ENCODE data around the gene SDK1.

Gene SDK1

DNA sequence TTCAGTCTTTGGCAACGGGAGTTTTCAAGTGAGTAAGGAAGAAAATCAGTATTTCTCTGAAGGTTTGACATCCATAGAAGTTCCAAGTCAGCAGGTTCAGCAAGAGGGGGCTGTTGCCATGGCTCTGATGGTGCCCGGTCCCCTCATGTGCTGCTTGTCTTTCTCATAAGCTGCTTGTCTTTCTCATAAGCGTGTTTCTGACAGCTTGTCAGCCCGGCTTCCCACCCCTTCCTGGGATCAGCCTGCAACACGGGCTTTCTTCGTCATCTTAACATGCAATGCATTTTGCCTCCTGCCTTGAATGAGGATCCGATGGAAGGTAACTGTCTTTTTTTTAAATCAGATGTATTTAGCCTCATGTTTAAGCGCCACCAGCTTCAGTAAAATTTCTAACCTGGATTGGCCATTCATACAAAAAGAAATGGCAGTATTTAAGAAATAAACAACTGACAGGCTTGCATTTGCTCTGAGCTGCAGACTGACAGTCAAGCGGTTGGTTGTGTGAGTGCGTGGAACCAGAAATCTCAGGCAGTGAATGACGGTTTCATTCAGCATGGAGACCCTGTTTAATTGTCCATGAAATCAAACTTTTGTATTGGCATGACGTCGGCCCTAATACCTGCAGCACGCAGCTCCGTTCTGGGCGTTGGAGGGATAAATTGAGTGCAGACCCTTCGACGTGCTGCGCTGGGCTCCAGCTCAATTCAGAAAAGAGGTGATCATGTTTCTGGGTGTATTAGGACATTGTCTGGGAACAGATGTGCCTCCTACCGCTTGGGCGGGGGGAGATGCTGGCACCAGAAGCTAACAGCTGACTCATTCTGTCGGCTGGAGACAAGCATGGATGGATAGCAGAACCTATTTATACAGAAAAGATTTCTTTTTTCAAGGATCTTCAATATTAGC, 926.3 kb downstream of the SDK1 start:
- TF ChIP-seq, protein P1, sequence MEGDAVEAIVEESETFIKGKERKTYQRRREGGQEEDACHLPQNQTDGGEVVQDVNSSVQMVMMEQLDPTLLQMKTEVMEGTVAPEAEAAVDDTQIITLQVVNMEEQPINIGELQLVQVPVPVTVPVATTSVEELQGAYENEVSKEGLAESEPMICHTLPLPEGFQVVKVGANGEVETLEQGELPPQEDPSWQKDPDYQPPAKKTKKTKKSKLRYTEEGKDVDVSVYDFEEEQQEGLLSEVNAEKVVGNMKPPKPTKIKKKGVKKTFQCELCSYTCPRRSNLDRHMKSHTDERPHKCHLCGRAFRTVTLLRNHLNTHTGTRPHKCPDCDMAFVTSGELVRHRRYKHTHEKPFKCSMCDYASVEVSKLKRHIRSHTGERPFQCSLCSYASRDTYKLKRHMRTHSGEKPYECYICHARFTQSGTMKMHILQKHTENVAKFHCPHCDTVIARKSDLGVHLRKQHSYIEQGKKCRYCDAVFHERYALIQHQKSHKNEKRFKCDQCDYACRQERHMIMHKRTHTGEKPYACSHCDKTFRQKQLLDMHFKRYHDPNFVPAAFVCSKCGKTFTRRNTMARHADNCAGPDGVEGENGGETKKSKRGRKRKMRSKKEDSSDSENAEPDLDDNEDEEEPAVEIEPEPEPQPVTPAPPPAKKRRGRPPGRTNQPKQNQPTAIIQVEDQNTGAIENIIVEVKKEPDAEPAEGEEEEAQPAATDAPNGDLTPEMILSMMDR (IDR thresholded peaks at IDR 0.05; ENCODE audit: insufficient read depth, low read depth, low read length, missing control alignments): no peak
- no peak overlapping the region for H3K4me3 ChIP-seq (ENCODE audit: low read length)
- DNase-seq (ENCODE audit: low read depth): no peak

DNA sequence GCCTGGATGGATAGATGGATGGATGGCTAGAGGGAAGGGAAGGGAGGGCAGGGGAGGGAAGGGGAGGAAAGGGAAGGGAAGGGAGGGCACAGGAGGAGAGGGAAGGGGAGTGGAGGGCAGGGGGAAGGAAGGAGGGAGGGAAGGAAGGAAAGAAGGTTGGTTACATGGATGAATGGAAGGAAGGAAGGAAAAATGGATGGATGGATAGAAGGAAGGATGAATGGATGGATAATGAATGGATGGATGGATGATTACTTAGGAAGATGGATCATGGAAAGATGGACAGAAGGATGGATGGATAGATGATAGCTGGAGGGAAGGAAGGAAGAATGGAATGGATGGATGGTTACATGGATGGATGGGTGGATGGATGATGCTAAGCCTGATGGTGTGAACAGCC, 929.3 kb downstream of the SDK1 start:
- H3K4me3 ChIP-seq (ENCODE audit: low read length): no peak overlapping the region
- TF ChIP-seq, protein P1 (IDR thresholded peaks at IDR 0.05; ENCODE audit: insufficient read depth, low read depth, low read length, missing control alignments): no peak
- DNase-seq (ENCODE audit: low read depth): no peak

DNA sequence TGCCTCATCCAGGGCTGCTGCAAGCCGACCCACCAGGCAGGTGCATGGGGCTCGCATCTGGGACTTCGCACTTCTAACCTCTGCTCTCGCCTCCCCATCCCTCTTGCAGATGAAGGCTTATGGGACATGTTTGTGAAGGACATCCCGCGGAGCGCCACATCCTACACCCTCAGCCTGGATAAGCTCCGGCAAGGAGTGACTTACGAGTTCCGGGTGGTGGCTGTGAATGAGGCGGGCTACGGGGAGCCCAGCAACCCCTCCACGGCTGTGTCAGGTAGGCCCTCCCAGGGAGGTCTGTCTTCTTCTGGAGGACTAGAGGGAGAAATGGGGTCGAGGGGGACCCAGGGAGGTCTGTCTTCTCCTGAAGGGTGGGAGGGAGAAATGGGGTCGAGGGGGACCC, 932.1 kb downstream of the SDK1 start:
- no peak overlapping the region for H3K4me3 ChIP-seq (ENCODE audit: low read length)
- no peak for DNase-seq (ENCODE audit: low read depth)
- TF ChIP-seq, protein P1 (IDR thresholded peaks at IDR 0.05; ENCODE audit: insufficient read depth, low read depth, low read length, missing control alignments): no peak

DNA sequence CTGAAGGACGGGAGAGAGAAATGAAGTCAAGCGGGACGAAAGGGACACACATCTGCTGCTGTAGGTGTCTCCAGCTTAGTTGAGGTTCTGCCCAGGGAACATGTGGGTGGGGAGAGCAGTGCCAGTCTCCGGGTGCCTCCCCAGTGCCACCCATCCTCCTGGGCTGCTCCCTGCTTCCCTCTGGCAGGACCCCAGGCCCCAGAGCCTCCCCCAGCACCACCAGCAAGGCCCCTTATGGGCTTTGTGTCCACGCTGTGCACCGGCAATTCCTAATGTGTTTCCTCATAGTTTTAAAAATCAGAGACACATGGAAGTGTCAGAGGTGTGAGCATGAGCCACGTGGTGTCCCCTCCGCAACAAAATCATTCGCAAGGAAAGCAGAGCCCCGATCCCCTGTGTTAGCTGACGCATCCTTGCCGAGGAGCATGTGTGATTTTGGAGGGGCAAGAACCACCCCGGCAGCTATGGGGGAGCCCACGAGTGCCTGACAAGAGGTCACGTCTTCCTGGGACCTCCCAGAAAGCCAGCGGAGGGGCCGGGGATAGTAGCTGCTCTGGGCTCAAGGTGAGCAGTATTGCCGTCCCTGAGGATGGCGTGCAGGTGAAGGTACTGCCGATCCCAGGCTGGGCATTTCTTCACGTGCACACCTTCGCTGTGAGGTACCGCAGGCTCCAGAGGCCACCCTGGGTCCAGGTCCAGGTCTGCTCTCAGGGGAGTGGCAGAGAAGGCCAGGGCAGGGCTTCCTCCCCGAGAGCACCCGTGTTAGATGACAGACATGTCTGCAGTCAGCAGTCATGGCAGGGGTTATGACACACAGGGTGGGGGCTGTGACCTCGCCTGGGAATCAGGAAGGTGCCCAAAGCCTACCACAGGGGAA, 932.8 kb downstream of the SDK1 start:
- DNase-seq (ENCODE audit: low read depth): no peak
- TF ChIP-seq, protein P1 (IDR thresholded peaks at IDR 0.05; ENCODE audit: insufficient read depth, low read depth, low read length, missing control alignments): no peak
- H3K4me3 ChIP-seq (ENCODE audit: low read length): no peak overlapping the region

DNA sequence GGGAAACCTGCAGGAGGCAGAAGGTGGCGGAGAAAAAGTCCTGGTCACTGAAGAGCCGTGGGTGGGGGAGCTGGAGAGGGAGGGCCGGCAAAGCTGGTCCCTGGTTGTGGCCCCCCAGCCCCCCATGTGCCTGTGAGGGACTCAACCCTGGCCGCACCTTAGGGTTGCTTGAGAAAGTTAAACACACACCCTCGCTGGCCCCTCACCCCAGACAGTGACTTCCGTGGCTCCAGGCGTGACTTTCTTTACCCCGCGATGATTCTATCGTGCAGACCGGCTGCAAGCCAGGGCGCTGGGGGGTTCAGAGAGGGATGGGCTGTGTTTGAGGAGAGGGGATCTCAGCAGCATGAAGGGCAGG, 933.4 kb downstream of the SDK1 start:
- H3K4me3 ChIP-seq (ENCODE audit: low read length): no peak overlapping the region
- DNase-seq (ENCODE audit: low read depth): no peak
- TF ChIP-seq, protein P1 (IDR thresholded peaks at IDR 0.05; ENCODE audit: insufficient read depth, low read depth, low read length, missing control alignments): no peak

DNA sequence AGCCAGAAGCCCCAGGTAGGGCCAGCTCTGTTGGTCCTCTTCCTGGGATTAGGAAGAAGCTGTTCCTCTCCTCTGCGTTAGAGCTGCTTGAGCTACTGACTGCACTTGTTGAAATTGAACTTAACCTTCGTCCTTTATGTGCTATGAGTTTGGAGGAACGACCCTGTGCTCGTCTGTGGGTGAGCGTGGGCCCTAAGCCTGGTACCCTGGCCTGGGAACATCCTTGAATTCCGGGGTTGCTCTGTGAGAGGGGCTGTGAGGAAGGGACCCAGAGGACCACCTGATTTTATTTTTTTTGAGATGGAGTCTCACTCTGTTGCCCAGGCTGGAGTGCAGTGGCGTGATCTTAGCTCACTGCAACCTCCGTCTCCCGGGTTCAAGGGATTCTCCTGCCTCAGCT, 933.8 kb downstream of the SDK1 start:
- TF ChIP-seq, protein P1 (IDR thresholded peaks at IDR 0.05; ENCODE audit: insufficient read depth, low read depth, low read length, missing control alignments): no peak
- H3K4me3 ChIP-seq (ENCODE audit: low read length): no peak overlapping the region
- DNase-seq (ENCODE audit: low read depth): no peak
